ENCODE data around the gene POLE.

POLE gene

GRCh38 chr12:132686825-132687210 lies 324 bp downstream of the POLE start:
- DNase-seq (ENCODE audit: low read depth) = no peak

DNA sequence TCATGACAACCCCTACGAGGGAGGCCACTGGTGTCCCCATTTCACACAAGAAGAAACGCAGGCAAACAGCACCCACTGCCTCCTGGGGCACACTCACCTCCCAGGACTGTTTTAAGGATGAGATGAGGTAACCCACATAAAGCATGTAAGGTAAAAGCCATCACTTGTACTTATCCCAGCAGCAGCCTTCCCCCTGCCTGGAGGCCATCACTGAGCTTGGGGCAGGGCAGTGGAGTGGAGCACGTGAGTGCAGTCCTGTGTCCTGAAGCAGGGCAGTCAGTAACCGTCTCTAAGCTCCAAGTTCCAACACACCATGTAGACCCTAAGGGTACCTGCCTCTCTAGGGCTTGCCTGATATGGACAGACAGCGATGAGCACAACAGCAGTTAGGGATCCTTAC lies 1.7 kb downstream of the POLE start:
- DNase-seq (ENCODE audit: low read depth) = no peak

DNA sequence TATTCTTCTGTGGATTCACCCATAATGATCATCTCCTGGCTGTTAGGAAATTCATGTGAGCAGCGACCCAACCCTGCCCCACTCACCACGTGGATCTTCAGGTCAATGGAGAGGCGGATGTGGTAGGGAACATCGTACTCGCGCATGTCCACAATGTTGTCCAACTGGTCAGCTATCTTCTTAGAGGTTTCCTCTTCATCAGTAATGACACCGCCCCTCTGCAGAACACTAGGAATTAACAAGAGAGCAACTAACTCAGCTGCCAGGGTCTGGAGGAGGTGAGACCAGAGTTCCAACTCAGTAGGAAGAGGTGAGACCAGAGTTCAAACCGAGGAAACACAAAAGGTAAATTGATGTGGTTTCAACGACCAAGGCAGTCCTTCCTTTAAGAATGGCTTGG lies 9.7 kb downstream of the POLE start:
- DNase-seq (ENCODE audit: low read depth) = no peak

- no peak for DNase-seq (ENCODE audit: low read depth)
Observed at GRCh38 chr12:132675757-132676432, 11.2 kb downstream of the POLE start.

DNA sequence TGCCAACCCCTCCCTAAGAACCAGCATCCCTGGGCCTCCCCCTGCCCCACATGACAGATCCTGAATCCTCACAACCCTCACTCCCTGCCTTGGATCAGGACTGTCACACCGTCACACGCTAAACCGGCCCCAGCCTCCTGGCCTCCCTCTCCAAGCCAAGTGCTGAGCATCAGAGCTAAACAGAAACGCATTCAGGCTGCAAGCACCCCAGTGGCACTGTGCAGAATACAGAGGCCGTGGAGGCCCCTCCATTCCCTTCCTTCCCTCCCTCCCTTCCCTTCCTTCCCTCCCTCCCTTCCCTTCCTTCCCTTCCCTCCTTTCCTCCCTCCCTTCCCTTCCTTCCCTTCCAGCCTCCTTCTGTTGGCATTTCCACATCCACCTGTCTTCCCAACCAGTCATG lies 12.6 kb downstream of the POLE start:
- no peak for DNase-seq (ENCODE audit: low read depth)

DNA sequence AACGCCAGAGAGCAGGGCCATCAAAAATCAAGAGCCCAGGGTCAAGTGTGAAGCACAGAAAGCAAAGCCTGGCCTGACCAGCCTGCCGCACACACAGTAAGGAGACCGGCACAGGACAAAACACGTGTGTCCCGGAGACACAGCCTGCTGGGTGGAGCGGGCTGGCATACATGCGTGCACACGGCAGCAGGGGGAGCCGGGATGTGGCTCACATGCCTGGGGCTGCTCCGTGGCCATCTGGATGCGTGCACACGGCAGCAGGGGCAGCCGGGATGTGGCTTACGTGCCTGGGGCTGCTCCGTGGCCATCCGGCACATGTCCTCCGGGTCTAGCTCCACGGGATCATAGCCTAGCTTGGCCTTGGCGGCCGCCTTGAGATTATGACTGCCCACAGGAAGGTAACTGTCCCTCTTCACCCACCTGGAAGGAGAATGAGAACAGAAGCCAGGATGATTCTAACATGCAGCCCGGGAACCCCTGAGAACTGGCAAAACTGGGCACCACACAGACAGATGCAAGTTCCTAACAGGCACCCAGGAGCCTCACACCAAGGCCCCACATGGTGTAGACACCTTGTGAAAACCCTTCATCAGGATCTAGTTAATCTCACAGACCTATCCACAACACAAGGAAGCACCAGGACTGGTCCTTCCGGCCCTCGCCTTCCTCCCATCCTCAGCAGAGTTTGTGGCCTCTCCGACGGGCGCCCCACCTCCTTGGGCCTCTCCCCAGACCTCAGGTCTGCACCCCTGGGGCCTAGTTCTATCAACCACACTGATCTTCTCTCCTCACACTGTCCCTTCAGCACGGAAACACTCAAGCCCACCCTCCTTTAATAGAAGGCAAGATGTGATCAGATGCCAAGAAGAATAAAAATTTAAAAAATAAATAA lies 13.6 kb downstream of the POLE start:
- DNase-seq (ENCODE audit: low read depth) = no peak

DNA sequence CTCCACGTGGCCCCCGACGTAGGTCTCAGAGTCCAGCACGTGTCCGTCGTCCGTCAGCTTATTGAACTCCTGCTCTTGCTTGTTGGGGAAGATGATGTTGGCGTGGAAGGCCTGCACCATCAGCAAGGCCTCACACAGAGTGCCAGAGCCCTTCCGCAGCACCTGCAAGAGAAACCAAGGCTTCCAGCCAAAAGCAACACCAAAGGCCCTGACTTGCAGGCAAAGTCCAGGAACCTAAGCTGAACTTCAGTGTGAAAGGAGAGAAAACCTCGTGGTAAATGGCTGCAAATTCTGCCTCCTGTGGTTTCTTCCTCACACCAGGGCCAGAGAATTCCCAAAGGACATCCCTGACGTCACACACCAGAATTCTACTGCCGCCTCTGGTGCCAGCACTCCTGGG lies 14.5 kb downstream of the POLE start:
- DNase-seq (ENCODE audit: low read depth) = no peak

GRCh38 chr12:132672116-132672515 lies 15.0 kb downstream of the POLE start:
- DNase-seq (ENCODE audit: low read depth) = no peak

GRCh38 chr12:132669166-132669879 lies 17.8 kb downstream of the POLE start:
- no peak for DNase-seq (ENCODE audit: low read depth)

DNA sequence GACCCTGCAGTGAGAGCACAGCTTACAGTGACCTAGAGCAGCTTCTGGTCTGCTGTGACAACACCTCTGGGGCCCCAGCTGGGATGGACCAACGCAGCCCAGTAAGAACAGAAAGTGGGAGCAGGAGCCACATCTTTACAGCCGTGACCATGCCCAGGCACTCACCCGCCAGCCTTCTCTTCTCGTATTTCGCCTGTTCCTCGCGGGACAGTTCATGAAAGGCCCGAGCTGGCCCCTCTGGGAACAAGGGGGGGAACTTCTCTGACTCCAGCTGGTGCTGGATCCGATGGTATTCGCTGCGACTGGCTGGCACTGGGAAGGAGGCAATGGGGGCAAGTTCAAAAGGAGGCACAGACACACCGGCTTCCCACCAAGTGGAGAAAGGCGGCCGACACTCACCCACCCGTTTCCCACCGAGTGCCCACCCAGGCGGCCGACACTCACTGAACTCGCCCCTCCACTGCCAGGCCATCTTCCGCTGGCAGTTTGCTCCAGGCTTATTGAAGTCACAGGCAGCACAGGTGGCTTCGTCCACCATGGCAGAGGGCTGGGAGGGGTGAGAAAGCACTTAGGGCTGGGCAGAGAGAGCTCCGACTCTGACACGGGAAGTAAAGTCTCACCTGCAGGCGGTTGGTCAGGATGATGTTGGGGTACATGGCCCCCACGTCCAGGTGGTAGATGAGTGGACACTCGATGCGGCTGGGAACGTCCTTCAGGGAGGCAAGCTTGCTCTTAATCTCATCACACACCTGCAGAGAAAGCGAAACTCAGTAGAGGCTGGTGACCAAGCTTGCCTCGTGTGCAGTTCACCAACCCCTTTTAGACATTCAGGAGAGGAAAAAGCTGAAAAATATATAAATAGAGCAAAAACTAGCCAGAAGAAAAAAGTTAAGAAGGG lies 18.7 kb downstream of the POLE start:
- DNase-seq (ENCODE audit: low read depth) = no peak

DNA sequence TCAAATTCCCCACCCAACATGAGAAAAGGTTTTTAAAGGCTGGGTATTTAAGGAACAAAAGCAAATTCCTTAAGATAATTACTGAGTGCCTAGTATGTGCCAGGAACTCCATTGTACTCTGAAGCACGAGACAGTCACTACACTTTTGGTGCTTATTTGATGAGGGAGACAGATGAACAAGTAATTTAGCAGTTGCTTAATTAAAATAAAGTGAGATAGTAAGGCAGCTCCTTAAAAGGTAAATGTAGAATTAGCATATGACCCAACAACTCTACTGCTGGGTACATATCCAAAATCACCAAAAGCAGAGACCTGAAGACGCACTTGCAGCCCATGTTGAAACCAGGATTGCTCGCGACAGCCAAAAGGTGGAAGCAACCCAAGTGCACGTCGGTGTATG lies 21.3 kb downstream of the POLE start:
- no peak for DNase-seq (ENCODE audit: low read depth)

GRCh38 chr12:132665149-132665491 lies 22.0 kb downstream of the POLE start:
- DNase-seq (ENCODE audit: low read depth) = no peak

DNA sequence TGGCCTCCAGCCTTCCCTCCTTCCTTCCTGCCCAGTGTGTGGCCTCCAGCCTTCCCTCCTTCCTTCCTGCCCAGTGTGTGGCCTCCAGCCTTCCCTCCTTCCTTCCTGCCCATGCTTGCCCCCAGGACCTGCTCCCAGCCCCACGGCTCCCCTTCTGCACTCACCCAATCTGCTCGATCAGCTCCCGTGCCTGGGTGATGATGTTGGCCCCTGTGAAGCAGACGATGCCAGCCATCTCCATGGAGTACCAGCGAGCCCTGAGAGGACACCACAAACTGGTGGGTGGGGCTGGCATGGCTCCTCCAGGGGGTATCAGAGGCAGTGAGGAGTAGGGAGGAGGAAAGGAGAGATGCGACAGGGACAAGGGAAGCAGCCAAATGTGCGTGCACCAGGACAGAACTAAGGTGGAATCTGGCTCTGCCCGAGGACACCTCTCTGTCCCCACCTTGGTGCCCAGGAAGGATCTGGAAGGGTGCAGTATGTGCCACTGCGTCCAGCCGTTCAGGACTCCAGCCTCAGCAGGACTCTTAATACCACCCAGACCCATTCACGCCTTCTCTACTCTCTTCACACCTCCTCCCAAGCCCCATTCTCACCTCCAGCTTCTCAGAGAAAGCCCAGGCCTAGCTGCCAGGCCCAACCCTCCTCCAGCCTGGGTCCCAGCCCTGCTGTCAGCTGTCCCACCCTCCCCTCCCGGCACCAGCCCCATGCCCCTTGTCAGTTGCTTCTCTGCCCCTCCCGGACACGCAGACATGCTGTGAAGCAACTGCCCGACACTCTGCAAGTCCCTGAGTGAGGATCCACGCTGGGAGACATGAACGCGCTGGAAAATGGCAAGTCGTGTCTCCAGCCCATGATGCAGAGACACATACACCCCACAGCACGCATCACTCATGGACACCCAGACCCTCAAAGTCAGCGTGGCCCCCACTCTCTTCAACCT lies 22.7 kb downstream of the POLE start:
- no peak for DNase-seq (ENCODE audit: low read depth)

DNA sequence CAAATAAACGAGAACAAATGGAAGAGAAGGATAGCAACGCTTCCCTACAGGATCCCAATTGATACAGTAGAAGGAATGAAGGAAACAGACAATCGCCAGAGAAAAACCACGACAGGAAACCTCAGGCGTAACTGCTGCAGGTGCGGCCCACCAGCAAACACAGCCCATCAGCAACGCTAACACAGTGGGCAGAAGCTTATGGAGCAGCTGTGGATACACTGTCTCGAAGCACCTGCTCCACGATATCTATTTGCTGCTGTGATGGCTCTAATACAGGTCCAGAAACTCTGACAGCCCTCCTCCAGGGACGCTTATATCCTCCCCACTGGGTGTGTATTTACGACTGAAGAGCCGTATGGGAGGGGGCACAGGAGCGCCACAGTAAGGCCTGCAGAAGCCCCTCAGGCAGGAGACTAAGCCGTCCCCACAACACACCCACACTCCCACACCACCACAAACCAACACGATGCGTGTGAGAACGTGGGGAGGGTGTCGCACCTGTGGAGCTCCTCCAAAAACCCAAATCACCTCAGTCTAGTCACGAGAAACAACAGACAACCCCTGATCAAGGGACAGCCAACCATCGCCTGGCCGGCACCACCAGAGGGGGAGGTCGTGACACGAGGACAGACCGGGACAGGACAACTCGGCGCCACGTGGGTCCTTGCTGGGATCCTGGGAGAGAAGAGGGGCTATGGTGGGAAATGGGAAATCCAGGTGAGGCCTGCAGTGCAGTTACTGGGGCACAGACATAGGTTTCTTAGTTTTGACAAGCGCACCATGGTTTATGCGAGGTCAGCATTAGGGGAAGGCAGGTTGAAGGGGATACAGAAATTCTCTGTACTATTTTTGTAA lies 24.0 kb downstream of the POLE start:
- DNase-seq (ENCODE audit: low read depth) = no peak

DNA sequence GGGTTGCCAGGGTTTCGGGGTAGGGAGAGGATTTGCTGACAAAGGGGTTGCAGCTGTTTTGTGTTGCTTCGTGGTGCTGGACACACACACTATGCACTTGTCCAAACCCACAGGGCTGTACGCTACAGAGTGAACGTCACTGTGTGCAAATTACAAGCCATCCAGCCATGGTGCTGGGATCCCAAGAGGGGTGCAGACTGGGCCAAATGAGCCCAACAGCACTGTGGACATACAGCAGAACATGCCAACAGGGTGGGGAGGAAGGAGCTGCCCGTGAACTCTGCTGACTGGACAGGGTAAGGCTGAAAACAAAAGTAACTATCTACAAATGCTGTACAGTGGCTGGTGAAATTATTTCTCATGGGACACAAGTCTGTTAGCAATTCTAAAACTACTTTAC lies 25.2 kb downstream of the POLE start:
- DNase-seq (ENCODE audit: low read depth) = no peak

- DNase-seq (ENCODE audit: low read depth) = no peak
Observed at GRCh38 chr12:132660996-132661395, 26.1 kb downstream of the POLE start.

- DNase-seq (ENCODE audit: low read depth) = no peak
Observed at GRCh38 chr12:132660052-132660451, 27.1 kb downstream of the POLE start.

DNA sequence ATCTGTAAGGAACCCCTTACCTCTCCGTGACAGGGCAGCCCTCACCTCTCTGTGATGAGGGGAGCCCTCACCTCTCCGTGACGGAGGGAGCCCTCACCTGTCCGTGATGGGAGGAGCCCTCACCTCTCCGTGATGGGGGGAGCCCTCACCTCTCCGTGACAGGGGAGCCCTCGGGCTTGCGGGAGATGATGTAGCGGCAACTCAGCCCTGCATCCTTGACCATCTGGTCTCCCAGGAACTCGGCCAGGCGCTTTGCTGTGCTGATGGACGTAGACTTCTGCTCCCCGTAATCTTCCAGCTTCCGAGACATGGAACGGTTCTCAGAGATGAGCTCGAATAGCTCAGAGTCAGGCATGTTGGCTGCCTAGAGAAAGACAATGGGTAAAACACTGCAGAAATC lies 28.0 kb downstream of the POLE start:
- DNase-seq (ENCODE audit: low read depth) = no peak

GRCh38 chr12:132658149-132658894 lies 28.8 kb downstream of the POLE start:
- no peak for DNase-seq (ENCODE audit: low read depth)

Data from stimulated activated CD8-positive, alpha-beta memory T cell treated with anti-CD3 and anti-CD28 coated beads, Interleukin-4, amount 100 ng/mL, for 24 hours (primary cell).